HepG2 (cell line): ENCODE measurements around the gene SPINK5. TPM values are rescaled to one million over a fixed set of nuclear protein-coding genes. Genes with fewer than 3 reads are reported as not detected.

Experiments used
- ARHGAP35 ChIP-seq: sonication (generic); formaldehyde crosslinking; IDR thresholded peaks from 2 replicates; pipeline ENCODE4 v1.9.0; 2022; ENCODE audit warnings: mild to moderate bottlenecking, inconsistent platforms, moderate library complexity, missing genetic modification reagents, borderline replicate concordance
- CEBPB ChIP-seq: IDR thresholded peaks from 2 replicates; pipeline ENCODE4 v1.6.1; 2011; ENCODE audit warnings: low read depth, low read length, improper control_type of control experiment, borderline replicate concordance
- CREB1 ChIP-seq, 2 experiments: fragments of 450-650 bp in 1 of 2; IDR thresholded peaks; 2 replicates each; pipeline ENCODE4 v1.6.1; 2016 to 2017; ENCODE audit warnings: control low read depth in 1 of 2, mild to moderate bottlenecking in 1 of 2, missing compliant biosample characterization in 1 of 2, missing genetic modification characterization in 1 of 2
- DPF2 ChIP-seq: sonication (generic); formaldehyde crosslinking; IDR thresholded peaks from 2 replicates; pipeline ENCODE4 v1.4.0; 2020; ENCODE audit warnings: mild to moderate bottlenecking, low read depth, missing genetic modification reagents, borderline replicate concordance
- EP300 ChIP-seq, 3 experiments: sonication (generic) in 1 of 3; formaldehyde crosslinking in 1 of 3; IDR thresholded peaks; 2 replicates each; pipeline versions ENCODE4 v1.5.1 to v1.6.1; 2011 to 2020; ENCODE audit warnings: low read depth in 2 of 3, low read length in 2 of 3, borderline replicate concordance in 1 of 3, improper control_type of control experiment in 1 of 3, mild to moderate bottlenecking in 1 of 3, missing genetic modification reagents in 1 of 3, moderate library complexity in 1 of 3
- FOSL2 ChIP-seq: sonication (generic); formaldehyde crosslinking; IDR thresholded peaks from 2 replicates; pipeline ENCODE4 v1.4.0; 2020; ENCODE audit warnings: missing genetic modification reagents
- JUND ChIP-seq: sonication (generic); formaldehyde crosslinking; IDR thresholded peaks from 2 replicates; pipeline ENCODE4 v1.8.0; 2022; ENCODE audit warnings: mild to moderate bottlenecking, missing genetic modification reagents
- MIXL1 ChIP-seq: IDR thresholded peaks from 2 replicates; pipeline ENCODE4 v1.6.1; 2016
- SOX5 ChIP-seq: IDR thresholded peaks from 2 replicates; pipeline ENCODE4 v1.6.1; 2016; ENCODE audit warnings: borderline replicate concordance
- SOX6 ChIP-seq, 2 experiments: fragments of 450-650 bp in 1 of 2; sonication (generic) in 1 of 2; formaldehyde crosslinking in 1 of 2; IDR thresholded peaks; 2 replicates each; pipeline versions ENCODE4 v1.4.0 to v1.6.1; 2017 to 2020; ENCODE audit warnings: antibody characterized with exemption in 1 of 2, mild to moderate bottlenecking in 1 of 2, missing genetic modification reagents in 1 of 2
- TBX2 ChIP-seq: sonication (generic); formaldehyde crosslinking; IDR thresholded peaks from 2 replicates; pipeline ENCODE4 v1.5.0; 2020; ENCODE audit warnings: missing genetic modification reagents, mild to moderate bottlenecking, borderline replicate concordance
- YEATS2 ChIP-seq: sonication (generic); formaldehyde crosslinking; IDR thresholded peaks from 2 replicates; pipeline ENCODE4 v1.4.0; 2020; ENCODE audit warnings: missing genetic modification reagents, borderline replicate concordance
- ZNF205 ChIP-seq: IDR thresholded peaks from 2 replicates; pipeline ENCODE4 v1.6.1; 2018; ENCODE audit warnings: missing biosample characterization, missing genetic modification reagents
- ZNF644 ChIP-seq: IDR thresholded peaks from 2 replicates; pipeline ENCODE4 v1.6.1; 2016; ENCODE audit warnings: low read depth
- polyA plus RNA-seq, 8 experiments: library from polyadenylated mRNA; depleted of rRNA in 3 of 8; stranded (reverse) in 7 of 8; unstranded in 1 of 8; fragments of >200 nt; fragmentation: Illumina TruSeq in 4 of 8; extraction: Trizol in 4 of 8; gene quantifications; 2 replicates each; pipeline versions ENCODE4 v1.2.1 to v1.2.3, GENCODE V29; 2011 to 2016; ENCODE audit warnings: low read depth in 4 of 8, missing spikeins in 1 of 8, mixed read lengths in 1 of 8; ENCODE audit not compliant: insufficient read depth in 1 of 8
- total RNA-seq, 5 experiments: library from RNA; depleted of rRNA; stranded (reverse); fragments of >200 nt; fragmentation: Illumina TruSeq; extraction: Trizol; gene quantifications; 2 replicates each; pipeline ENCODE4 v1.2.3, GENCODE V29; 2016; ENCODE audit warnings: low read depth in 1 of 5
- TF ChIP-seq, protein P1 (sequence below): sonication (generic); formaldehyde crosslinking; IDR thresholded peaks from 2 replicates; pipeline ENCODE4 v1.4.0; 2020; ENCODE audit warnings: missing genetic modification reagents
- TF ChIP-seq, protein P2 (sequence below): IDR thresholded peaks from 2 replicates; pipeline ENCODE4 v1.4.0; 2020; ENCODE audit warnings: mild to moderate bottlenecking, missing genetic modification reagents
- TF ChIP-seq, protein P3 (sequence below): sonication (generic); formaldehyde crosslinking; IDR thresholded peaks from 2 replicates; pipeline ENCODE4 v1.4.0; 2020; ENCODE audit warnings: mild to moderate bottlenecking, missing genetic modification reagents, borderline replicate concordance

Gene SPINK5
- total and polyA plus RNA-seq, 2 of the 13 experiments (the other 11 are each of a cell fraction or from before 2014, with no cell fraction given): 0.03 TPM; not detected in 1

DNA sequence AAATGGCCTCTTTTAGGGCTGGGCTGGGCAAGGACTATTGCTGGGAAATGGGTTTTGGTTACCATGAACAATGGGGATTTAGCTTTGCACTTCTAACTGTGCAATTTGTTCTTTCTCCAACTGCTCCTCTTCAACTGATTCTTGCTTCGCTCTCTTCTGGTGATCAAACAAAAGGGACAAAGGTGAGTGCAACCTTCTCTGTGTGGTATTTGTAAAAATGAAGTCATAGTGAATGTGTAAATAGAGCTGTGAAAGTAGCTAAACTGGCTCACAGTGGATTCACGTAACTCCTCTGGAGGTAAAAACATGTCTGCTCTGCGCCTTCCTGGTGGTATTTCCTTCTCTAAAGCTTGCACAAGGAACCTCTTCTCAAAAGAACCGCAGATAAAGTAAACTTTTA is 83.6 kb downstream of the SPINK5 start (continued):
- TF ChIP-seq ZNF205: 0 out of 2 replicates have a peak, but pooled peaks have one; percentile 44
- peak; percentile 70 for TF ChIP-seq FOSL2 (CRISPR knock-in tag)
- no peak for TF ChIP-seq CREB1 (IDR thresholded peaks at IDR 0.05)
- peak; percentile 60 for TF ChIP-seq CREB1 (CRISPR knock-in tag; IDR thresholded peaks at IDR 0.05)
- peak; percentile 83 for TF ChIP-seq ZNF644 (CRISPR knock-in tag)
- peak; percentile 28; the same call in 1 of the 2 replicates for TF ChIP-seq DPF2 (CRISPR knock-in tag)
- TF ChIP-seq SOX6 (IDR thresholded peaks at IDR 0.05): no peak
- TF ChIP-seq SOX6 (CRISPR knock-in tag; IDR thresholded peaks at IDR 0.05): peak; percentile 84
- no peak for TF ChIP-seq ARHGAP35 (CRISPR knock-in tag)
- TF ChIP-seq SOX5 (CRISPR knock-in tag): peak; percentile 84
- TF ChIP-seq, protein P1, sequence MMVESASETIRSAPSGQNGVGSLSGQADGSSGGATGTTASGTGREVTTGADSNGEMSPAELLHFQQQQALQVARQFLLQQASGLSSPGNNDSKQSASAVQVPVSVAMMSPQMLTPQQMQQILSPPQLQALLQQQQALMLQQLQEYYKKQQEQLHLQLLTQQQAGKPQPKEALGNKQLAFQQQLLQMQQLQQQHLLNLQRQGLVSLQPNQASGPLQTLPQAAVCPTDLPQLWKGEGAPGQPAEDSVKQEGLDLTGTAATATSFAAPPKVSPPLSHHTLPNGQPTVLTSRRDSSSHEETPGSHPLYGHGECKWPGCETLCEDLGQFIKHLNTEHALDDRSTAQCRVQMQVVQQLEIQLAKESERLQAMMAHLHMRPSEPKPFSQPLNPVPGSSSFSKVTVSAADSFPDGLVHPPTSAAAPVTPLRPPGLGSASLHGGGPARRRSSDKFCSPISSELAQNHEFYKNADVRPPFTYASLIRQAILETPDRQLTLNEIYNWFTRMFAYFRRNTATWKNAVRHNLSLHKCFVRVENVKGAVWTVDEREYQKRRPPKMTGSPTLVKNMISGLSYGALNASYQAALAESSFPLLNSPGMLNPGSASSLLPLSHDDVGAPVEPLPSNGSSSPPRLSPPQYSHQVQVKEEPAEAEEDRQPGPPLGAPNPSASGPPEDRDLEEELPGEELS: peak; percentile 25; the same call in 1 of the 2 replicates
- peak in 1 of 2 experiments; percentile 53; a peak in 1 of 4 replicates for TF ChIP-seq EP300 (IDR thresholded peaks at IDR 0.05; ENCODE audit: low read depth in 2 of 2, low read length in 2 of 2)
- TF ChIP-seq EP300 (CRISPR knock-in tag; IDR thresholded peaks at IDR 0.05; ENCODE audit: borderline replicate concordance): peak; percentile 41; the same call in 1 of the 2 replicates
- peak; percentile 49; the same call in 1 of the 2 replicates for TF ChIP-seq YEATS2 (CRISPR knock-in tag)
- TF ChIP-seq, protein P2, sequence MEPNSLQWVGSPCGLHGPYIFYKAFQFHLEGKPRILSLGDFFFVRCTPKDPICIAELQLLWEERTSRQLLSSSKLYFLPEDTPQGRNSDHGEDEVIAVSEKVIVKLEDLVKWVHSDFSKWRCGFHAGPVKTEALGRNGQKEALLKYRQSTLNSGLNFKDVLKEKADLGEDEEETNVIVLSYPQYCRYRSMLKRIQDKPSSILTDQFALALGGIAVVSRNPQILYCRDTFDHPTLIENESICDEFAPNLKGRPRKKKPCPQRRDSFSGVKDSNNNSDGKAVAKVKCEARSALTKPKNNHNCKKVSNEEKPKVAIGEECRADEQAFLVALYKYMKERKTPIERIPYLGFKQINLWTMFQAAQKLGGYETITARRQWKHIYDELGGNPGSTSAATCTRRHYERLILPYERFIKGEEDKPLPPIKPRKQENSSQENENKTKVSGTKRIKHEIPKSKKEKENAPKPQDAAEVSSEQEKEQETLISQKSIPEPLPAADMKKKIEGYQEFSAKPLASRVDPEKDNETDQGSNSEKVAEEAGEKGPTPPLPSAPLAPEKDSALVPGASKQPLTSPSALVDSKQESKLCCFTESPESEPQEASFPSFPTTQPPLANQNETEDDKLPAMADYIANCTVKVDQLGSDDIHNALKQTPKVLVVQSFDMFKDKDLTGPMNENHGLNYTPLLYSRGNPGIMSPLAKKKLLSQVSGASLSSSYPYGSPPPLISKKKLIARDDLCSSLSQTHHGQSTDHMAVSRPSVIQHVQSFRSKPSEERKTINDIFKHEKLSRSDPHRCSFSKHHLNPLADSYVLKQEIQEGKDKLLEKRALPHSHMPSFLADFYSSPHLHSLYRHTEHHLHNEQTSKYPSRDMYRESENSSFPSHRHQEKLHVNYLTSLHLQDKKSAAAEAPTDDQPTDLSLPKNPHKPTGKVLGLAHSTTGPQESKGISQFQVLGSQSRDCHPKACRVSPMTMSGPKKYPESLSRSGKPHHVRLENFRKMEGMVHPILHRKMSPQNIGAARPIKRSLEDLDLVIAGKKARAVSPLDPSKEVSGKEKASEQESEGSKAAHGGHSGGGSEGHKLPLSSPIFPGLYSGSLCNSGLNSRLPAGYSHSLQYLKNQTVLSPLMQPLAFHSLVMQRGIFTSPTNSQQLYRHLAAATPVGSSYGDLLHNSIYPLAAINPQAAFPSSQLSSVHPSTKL (CRISPR knock-in tag): peak; percentile 88
- TF ChIP-seq MIXL1 (CRISPR knock-in tag): peak; percentile 51; the same call in 1 of the 2 replicates
- peak; percentile 20; the same call in 1 of the 2 replicates for TF ChIP-seq TBX2 (CRISPR knock-in tag)
- TF ChIP-seq CEBPB: 0 out of 2 replicates have a peak, but pooled peaks have one; percentile 2
- no peak for TF ChIP-seq JUND (CRISPR knock-in tag)
- TF ChIP-seq, protein P3, sequence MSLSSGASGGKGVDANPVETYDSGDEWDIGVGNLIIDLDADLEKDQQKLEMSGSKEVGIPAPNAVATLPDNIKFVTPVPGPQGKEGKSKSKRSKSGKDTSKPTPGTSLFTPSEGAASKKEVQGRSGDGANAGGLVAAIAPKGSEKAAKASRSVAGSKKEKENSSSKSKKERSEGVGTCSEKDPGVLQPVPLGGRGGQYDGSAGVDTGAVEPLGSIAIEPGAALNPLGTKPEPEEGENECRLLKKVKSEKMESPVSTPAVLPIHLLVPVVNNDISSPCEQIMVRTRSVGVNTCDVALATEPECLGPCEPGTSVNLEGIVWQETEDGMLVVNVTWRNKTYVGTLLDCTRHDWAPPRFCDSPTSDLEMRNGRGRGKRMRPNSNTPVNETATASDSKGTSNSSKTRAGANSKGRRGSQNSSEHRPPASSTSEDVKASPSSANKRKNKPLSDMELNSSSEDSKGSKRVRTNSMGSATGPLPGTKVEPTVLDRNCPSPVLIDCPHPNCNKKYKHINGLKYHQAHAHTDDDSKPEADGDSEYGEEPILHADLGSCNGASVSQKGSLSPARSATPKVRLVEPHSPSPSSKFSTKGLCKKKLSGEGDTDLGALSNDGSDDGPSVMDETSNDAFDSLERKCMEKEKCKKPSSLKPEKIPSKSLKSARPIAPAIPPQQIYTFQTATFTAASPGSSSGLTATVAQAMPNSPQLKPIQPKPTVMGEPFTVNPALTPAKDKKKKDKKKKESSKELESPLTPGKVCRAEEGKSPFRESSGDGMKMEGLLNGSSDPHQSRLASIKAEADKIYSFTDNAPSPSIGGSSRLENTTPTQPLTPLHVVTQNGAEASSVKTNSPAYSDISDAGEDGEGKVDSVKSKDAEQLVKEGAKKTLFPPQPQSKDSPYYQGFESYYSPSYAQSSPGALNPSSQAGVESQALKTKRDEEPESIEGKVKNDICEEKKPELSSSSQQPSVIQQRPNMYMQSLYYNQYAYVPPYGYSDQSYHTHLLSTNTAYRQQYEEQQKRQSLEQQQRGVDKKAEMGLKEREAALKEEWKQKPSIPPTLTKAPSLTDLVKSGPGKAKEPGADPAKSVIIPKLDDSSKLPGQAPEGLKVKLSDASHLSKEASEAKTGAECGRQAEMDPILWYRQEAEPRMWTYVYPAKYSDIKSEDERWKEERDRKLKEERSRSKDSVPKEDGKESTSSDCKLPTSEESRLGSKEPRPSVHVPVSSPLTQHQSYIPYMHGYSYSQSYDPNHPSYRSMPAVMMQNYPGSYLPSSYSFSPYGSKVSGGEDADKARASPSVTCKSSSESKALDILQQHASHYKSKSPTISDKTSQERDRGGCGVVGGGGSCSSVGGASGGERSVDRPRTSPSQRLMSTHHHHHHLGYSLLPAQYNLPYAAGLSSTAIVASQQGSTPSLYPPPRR (CRISPR knock-in tag): no peak
